Uterus (tissue), 4 donors: ENCODE measurements around the gene RAD50. TPM values are rescaled to one million over a fixed set of nuclear protein-coding genes. Genes with fewer than 3 reads are reported as not detected.

ENCODE experiments used
- DNase-seq, 2 donors: peaks; one replicate each; pipeline ENCODE4 v3.0.0-alpha.2; 2019 to 2020
- H3K27ac ChIP-seq, 2 donors: fragments of 200-600 bp; sonication (generic); 1 replicate in 1 of 2; 2 replicates in 1 of 2; pipeline ENCODE4 v1.5.1; 2016 to 2018
- H3K27me3 ChIP-seq, 2 donors: fragments of 200-600 bp; sonication (generic); one replicate each; pipeline ENCODE4 v1.5.1; 2018 to 2019; ENCODE audit warnings: control low read depth in 1 of 2
- H3K36me3 ChIP-seq, 2 donors: fragments of 200-600 bp; sonication (generic); one replicate each; pipeline ENCODE4 v1.5.1; 2019; ENCODE audit warnings: control low read depth in 1 of 2
- H3K4me1 ChIP-seq, 2 donors: fragments of 200-600 bp; sonication (generic); one replicate each; pipeline ENCODE4 v1.5.1; 2018 to 2019; ENCODE audit warnings: control low read depth in 1 of 2
- H3K4me3 ChIP-seq, 2 donors: fragments of 200-600 bp; sonication (generic); 1 replicate in 1 of 2; 2 replicates in 1 of 2; pipeline ENCODE4 v1.5.1; 2018 to 2019; ENCODE audit warnings: mild to moderate bottlenecking in 1 of 2
- H3K9me3 ChIP-seq, 2 donors: fragments of 200-600 bp; sonication (generic); one replicate each; pipeline ENCODE4 v1.5.1; 2019; ENCODE audit warnings: control low read depth in 1 of 2
- POLR2A ChIP-seq, 2 donors: fragments of 450-650 bp; IDR thresholded peaks; one replicate each; pipeline ENCODE4 v1.6.1; 2016; ENCODE audit warnings: antibody characterized with exemption in 2 of 2, mild to moderate bottlenecking in 1 of 2, moderate library complexity in 1 of 2
- intact Hi-C: fragments of 100-400 bp; cut with DNase I; formaldehyde crosslinking; loops from one replicate; pipeline ENCODE4 v1.15.1; 2023; ENCODE audit warnings: low total_unique reads
- total RNA-seq, 4 donors: library from RNA; depleted of rRNA in 3 of 4; stranded (reverse); fragments of >200 nt in 3 of 4; gene quantifications; one replicate each; pipeline versions ENCODE4 v1.1.0 to v1.2.4, GENCODE V29; 2014 to 2023
- TF ChIP-seq, protein P1 (sequence below), 4 experiments: fragments of 200-600 bp in 2 of 4; fragments of 450-650 bp in 2 of 4; sonication (generic) in 2 of 4; IDR thresholded peaks; one replicate each; pipeline ENCODE4 v1.5.1; 2016 to 2019; ENCODE audit warnings: antibody characterized with exemption in 4 of 4, mild to moderate bottlenecking in 2 of 4, moderate library complexity in 1 of 4
- donor health status: DM: yes; HTN: yes; CAD: no.

RAD50 gene
- total RNA-seq, 4 donors from 2014 or later: 13.8 to 50.0 (median 32.6) TPM

DNA sequence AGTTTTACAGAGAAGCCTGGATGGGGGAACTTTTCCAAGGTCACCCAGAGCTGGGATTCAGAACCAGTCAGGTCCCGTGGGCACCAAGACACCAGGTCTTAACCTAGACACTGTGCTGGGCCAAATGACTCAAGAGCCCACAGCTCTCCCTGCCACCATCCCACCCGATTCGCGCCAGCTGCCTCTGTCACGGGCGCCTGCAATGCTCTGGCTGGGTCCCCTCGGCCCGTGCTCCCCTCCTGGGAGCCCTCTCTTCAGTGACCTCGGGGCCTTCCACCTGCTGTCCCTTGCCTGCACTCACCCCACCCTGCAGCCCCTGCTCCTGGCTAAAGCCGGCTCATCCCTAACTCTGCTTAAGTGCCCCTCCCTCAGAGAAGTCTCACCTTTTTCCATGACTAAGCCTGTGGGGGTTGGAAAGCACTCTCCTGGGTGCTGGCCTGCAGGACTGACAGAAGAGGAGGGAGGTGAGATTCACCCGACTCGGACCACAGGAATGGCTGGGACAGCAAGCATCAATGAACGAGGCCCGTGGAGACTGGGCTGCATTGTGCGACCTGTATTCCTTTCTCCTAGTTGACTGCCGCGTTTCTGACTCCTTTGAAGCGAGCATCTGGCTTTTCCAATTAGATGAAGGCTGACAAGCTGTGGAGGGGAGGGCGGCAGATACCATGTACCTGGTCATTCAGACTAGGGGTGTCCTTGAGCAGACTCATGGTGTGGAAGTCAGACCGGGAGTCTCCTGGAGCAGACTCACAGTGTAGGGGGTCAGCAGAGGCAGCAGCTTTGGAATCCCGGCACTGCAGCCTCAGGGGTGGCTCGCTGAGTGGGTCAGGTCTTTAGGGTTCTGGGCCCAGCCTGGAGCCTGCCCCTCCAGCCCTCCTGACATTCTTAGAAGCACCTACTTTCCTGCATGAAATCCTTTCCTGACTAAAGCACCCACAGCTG is 111.3 kb downstream of the RAD50 start:
- Histone ChIP-seq H3K27me3 (no peaks in the 10 kb centered on the region), H3K36me3 (no peaks in the 10 kb centered on the region), H3K27ac (no peak overlapping the region), H3K9me3 (no peaks in the 10 kb centered on the region), H3K4me3 (no peak overlapping the region), H3K4me1 (no peaks in the 10 kb centered on the region)
- intact Hi-C loops: no loop called here
- no peak for TF ChIP-seq POLR2A (IDR thresholded peaks at IDR 0.05)
- TF ChIP-seq, protein P1, sequence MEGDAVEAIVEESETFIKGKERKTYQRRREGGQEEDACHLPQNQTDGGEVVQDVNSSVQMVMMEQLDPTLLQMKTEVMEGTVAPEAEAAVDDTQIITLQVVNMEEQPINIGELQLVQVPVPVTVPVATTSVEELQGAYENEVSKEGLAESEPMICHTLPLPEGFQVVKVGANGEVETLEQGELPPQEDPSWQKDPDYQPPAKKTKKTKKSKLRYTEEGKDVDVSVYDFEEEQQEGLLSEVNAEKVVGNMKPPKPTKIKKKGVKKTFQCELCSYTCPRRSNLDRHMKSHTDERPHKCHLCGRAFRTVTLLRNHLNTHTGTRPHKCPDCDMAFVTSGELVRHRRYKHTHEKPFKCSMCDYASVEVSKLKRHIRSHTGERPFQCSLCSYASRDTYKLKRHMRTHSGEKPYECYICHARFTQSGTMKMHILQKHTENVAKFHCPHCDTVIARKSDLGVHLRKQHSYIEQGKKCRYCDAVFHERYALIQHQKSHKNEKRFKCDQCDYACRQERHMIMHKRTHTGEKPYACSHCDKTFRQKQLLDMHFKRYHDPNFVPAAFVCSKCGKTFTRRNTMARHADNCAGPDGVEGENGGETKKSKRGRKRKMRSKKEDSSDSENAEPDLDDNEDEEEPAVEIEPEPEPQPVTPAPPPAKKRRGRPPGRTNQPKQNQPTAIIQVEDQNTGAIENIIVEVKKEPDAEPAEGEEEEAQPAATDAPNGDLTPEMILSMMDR (IDR thresholded peaks at IDR 0.05): no peak
- no peak for DNase-seq

GRCh38 chr5:132668706-132669454 is 112.1 kb downstream of the RAD50 start:
- no peak for DNase-seq
- H3K9me3 ChIP-seq: no peaks in the 10 kb centered on the region
- TF ChIP-seq POLR2A (IDR thresholded peaks at IDR 0.05): no peak
- TF ChIP-seq, protein P1 (IDR thresholded peaks at IDR 0.05): no peak
- intact Hi-C loops: no loop called here
- H3K4me1 ChIP-seq: no peaks in the 10 kb centered on the region
- no peaks in the 10 kb centered on the region for H3K27me3 ChIP-seq
- no peak overlapping the region for H3K27ac ChIP-seq
- H3K4me3 ChIP-seq: no peak overlapping the region
- H3K36me3 ChIP-seq: no peaks in the 10 kb centered on the region

DNA sequence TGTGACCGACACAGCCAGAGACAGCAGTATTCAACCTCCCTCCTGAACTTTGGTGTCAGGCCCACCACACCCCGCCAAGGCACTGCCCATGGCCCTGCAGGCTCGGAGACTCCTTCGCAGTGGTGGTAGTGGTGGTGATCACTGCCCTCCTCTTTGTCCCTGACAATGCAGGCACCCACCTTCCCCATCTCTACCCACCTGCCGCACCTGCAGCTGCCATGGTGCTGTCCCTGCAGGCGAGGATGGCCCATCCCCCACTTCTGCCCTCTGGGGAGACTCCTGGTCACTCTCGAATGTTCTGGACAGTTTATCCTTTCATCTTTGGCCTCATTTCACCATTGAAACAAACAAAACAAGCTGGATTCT is 112.7 kb downstream of the RAD50 start:
- no peak for DNase-seq
- Histone ChIP-seq H3K4me1 (no peaks in the 10 kb centered on the region), H3K27me3 (no peaks in the 10 kb centered on the region), H3K9me3 (no peaks in the 10 kb centered on the region), H3K36me3 (no peaks in the 10 kb centered on the region), H3K4me3 (no peak overlapping the region), H3K27ac (no peak overlapping the region)
- intact Hi-C loops: no loop called here
- TF ChIP-seq, protein P1 (IDR thresholded peaks at IDR 0.05): no peak
- TF ChIP-seq POLR2A (IDR thresholded peaks at IDR 0.05): no peak

GRCh38 chr5:132669966-132670882 is 113.4 kb downstream of the RAD50 start:
- H3K4me1 ChIP-seq: no peaks in the 10 kb centered on the region
- intact Hi-C loops: no loop called here
- H3K9me3 ChIP-seq: no peaks in the 10 kb centered on the region
- no peaks in the 10 kb centered on the region for H3K27me3 ChIP-seq
- no peak for DNase-seq
- H3K4me3 ChIP-seq: no peak overlapping the region
- TF ChIP-seq, protein P1 (IDR thresholded peaks at IDR 0.05): no peak
- TF ChIP-seq POLR2A (IDR thresholded peaks at IDR 0.05): no peak
- H3K36me3 ChIP-seq: no peaks in the 10 kb centered on the region
- H3K27ac ChIP-seq: no peak overlapping the region
